Stomach (tissue), 9 donors: ENCODE data around the gene ARPIN. TPM values are rescaled to one million over a fixed set of nuclear protein-coding genes. Genes with fewer than 3 reads are reported as not detected.

Experiments
- DNase-seq, 2 donors: peaks; one replicate each; pipeline versions ENCODE4 v3.0.0 to v3.0.0-alpha.2; 2013 to 2019
- H3K27ac ChIP-seq, 5 donors: fragments of 200-600 bp in 4 of 5; sonication (generic) in 4 of 5; one replicate each; pipeline ENCODE4 v1.5.1; 2013 to 2019; ENCODE audit warnings: mild to moderate bottlenecking in 1 of 5, moderate library complexity in 1 of 5
- H3K27me3 ChIP-seq, 3 donors: fragments of 200-600 bp; sonication (generic); one replicate each; pipeline ENCODE4 v1.5.1; 2017 to 2019; ENCODE audit warnings: mixed run types in 1 of 3
- H3K36me3 ChIP-seq, 4 donors: fragments of 200-600 bp; sonication (generic); 1 replicate in 3 of 4; 2 replicates in 1 of 4; pipeline ENCODE4 v1.5.1; 2016 to 2019
- H3K4me1 ChIP-seq, 4 donors: fragments of 200-600 bp; sonication (generic); one replicate each; pipeline ENCODE4 v1.5.1; 2016 to 2019
- H3K4me3 ChIP-seq, 4 donors: fragments of 200-600 bp; sonication (generic) in 3 of 4; one replicate each; pipeline ENCODE4 v1.5.1; 2016 to 2019; ENCODE audit warnings: mild to moderate bottlenecking in 1 of 4
- H3K9me3 ChIP-seq, 4 donors: fragments of 200-600 bp; sonication (generic); one replicate each; pipeline ENCODE4 v1.5.1; 2016 to 2019
- CTCF ChIP-seq, 7 experiments: fragments of 450-650 bp in 4 of 7; fragments of 200-600 bp in 3 of 7; sonication (generic) in 3 of 7; IDR thresholded peaks; one replicate each; pipeline ENCODE4 v1.5.1; 2016 to 2019; ENCODE audit warnings: antibody characterized with exemption in 7 of 7, control low read depth in 2 of 7, mild to moderate bottlenecking in 1 of 7
- EP300 ChIP-seq: sonication (generic); formaldehyde crosslinking; IDR thresholded peaks from one replicate; pipeline ENCODE4 v1.6.1; 2017; ENCODE audit warnings: antibody characterized with exemption
- POLR2A ChIP-seq, 4 donors: fragments of 450-650 bp; IDR thresholded peaks; one replicate each; pipeline ENCODE4 v1.6.1; 2016; ENCODE audit warnings: antibody characterized with exemption in 4 of 4, control low read depth in 2 of 4, mild to moderate bottlenecking in 1 of 4, moderate library complexity in 1 of 4
- POLR2AphosphoS5 ChIP-seq, 3 donors: sonication (generic); formaldehyde crosslinking; IDR thresholded peaks; one replicate each; pipeline ENCODE4 v1.6.1; 2016; ENCODE audit warnings: antibody characterized with exemption in 3 of 3
- WGBS, 5 donors: extraction: QIAGEN DNeasy Blood & Tissue Kit in 3 of 5; methylation state at CpG; one replicate each; pipeline versions ENCODE4 v1.1.5 to v1.1.7; 2013 to 2018; 5-methylcytosine and 5-hydroxymethylcytosine counted together
- intact Hi-C: fragments of 100-400 bp; cut with DNase I; formaldehyde crosslinking; loops from one replicate; pipeline ENCODE4 v1.15.1; 2023; ENCODE audit warnings: low total_unique reads
- polyA plus RNA-seq, 3 donors: library from polyadenylated mRNA; stranded (reverse); fragments of 200-250 nt; gene quantifications; one replicate each; pipeline ENCODE4 v1.2.3, GENCODE V29; 2013
- total RNA-seq, 5 donors: library from RNA; depleted of rRNA; stranded (reverse); fragments of >200 nt; gene quantifications; one replicate each; pipeline versions ENCODE4 v1.1.0 to v1.2.3, GENCODE V29; 2014 to 2016
- donor health status: healthy with polysubstance abuse.
- donor health status: Bipolar disorder and iron deficiency.
- donor health status: healthy.

The ARPIN gene
- total and polyA plus RNA-seq, 8 donors, result 1.2 to 24.8 (median 12.7) TPM

DNA sequence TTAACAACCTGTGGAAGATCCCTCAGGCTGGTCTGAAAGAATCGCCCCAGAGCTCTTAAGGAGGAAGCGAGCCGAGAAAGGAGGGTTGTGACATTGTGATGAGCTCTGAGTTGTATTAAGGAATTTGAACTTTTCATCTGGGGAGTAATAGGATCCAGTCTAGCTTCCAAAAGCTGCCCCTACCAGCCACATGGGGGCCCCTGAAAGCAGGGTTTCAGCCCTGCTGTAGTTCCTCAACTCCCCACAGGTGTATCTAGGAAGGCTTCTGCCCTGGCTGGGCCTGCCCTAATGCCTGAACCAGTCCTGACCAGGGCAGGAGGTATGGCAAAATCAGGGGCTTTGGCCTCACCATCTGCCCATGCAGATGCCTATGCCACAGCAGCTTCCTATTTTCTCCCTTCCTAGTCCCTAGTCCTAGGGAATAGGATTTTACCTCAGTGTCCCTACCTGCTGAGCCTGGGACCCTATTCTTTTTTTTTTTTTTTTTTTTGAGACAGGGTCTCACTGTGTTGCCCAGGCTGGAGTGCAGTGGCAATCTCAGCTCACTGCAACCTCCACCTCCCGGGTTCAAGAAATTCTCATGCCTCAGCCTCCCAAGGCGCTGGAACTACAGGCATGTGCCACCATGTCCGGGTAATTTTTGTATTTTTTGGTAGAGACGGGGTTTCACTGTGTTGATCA is 14.0 kb downstream of the ARPIN start:
- Histone ChIP-seq H3K27me3 (no peaks in the 10 kb centered on the region), H3K4me3 (no peak overlapping the region), H3K4me1 (peaks cover 0 to 9% (median 2%) of the 10 kb centered on the region in 4 donors), H3K36me3 (peaks cover 7 to 43% (median 37%) of the 10 kb centered on the region in 4 donors), H3K27ac (no peak overlapping the region), H3K9me3 (no peaks in the 10 kb centered on the region)
- DNase-seq, result peak; percentile 54 to 80
- intact Hi-C loops, result no loop called here
- WGBS, 5 donors, result 77 to 91% (median 84%) methylated on average over 6 to 7 of the region's 7 CpGs
- TF ChIP-seq POLR2A (IDR thresholded peaks at IDR 0.05), result no peak
- peak in 5 of 7 experiments; percentile 41 to 70 (median 56) for TF ChIP-seq CTCF (IDR thresholded peaks at IDR 0.05)
- peak in 1 of 3 donors; percentile 17 for TF ChIP-seq POLR2AphosphoS5 (IDR thresholded peaks at IDR 0.05)
- TF ChIP-seq EP300, result no peak

- peaks cover under 1 to 11% (median 4%) of the 10 kb centered on the region in 4 donors for H3K4me1 ChIP-seq
- H3K9me3 ChIP-seq, result no peaks in the 10 kb centered on the region
- WGBS, 5 donors, result 63 to 88% (median 82%) methylated on average over 2 of the region's 2 CpGs
- no peak overlapping the region for H3K27ac ChIP-seq
- TF ChIP-seq CTCF (IDR thresholded peaks at IDR 0.05) (no peak), POLR2A (IDR thresholded peaks at IDR 0.05) (no peak), POLR2AphosphoS5 (IDR thresholded peaks at IDR 0.05) (no peak), EP300 (no peak)
- peaks cover under 1 to 37% (median 31%) of the 10 kb centered on the region in 4 donors for H3K36me3 ChIP-seq
- H3K27me3 ChIP-seq, result no peaks in the 10 kb centered on the region
- DNase-seq, result no peak
- no peak overlapping the region for H3K4me3 ChIP-seq
- intact Hi-C loops, result no loop called here
These were observed 14.6 kb downstream of the ARPIN start for GRCh38 chr15:89898146-89898545.

DNA sequence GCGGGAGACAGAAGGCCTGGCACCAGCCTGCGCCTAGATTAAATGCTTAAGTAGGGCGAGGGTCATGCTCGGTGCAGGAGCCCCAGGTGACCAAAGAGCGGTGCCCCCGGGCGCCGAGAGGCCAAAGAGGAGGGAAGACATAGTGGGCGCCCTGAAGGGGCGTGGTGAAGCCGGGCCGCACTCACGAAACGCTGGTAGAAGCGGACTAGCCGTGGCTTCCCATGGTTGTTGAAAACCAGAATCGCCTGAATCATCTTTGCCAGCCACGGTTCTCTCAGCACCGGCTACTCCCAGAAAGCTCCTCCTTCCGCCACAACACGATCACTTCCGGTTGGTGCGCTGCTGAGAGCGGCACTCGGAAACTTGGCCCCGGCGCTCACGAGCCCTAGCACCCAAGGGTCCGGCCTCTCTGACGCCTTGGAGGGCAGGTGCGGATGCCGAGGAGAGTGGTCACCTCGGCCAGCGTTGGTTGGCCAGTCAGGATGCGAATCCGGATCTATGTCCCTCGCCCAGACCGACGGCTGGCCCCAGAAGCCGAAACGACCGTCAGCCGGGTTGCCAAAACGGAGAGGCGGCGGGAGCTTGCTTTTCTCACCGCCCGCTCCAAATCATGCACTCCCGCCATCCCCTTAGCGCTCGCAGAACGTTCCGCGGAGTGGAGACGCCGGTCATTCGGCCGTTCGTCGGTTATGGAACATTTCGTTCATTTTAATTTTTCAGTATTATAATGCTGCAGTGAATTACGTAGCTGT is 18.9 kb downstream of the ARPIN start, which contains the start of gene AP3S2:
TSS of gene AP3S2 (minus strand) at position 299 of the 752 bp plus-strand sequence. CDS start at position 254, 45 bp downstream.
- Histone ChIP-seq H3K4me1 (peaks cover 7 to 38% (median 26%) of the 10 kb centered on the region in 4 donors), H3K36me3 (peaks cover 2 to 3% (median 2%) of the 10 kb centered on the region in 4 donors), H3K9me3 (no peaks in the 10 kb centered on the region), H3K27me3 (no peaks in the 10 kb centered on the region), H3K4me3 (peak within 1 kb of the TSS; percentile 84 to 91 (median 88)), H3K27ac (peak within 1 kb of the TSS; percentile 93 to 96 (median 94))
- 0 to 1% (median 0%) methylated on average over 40 to 62 of the region's 62 CpGs for WGBS, 5 donors
- peak; percentile 95 to 97 for DNase-seq
- intact Hi-C loops, result no loop called here
- TF ChIP-seq POLR2A (IDR thresholded peaks at IDR 0.05) (peak in 2 of 4 donors; percentile 50 to 61), CTCF (IDR thresholded peaks at IDR 0.05) (peak in 1 of 7 experiments; percentile 19), EP300 (no peak), POLR2AphosphoS5 (IDR thresholded peaks at IDR 0.05) (peak; percentile 81 to 97 (median 88))

- peak overlapping the region in 4 of 5 donors; percentile 93 to 96 (median 94) for H3K27ac ChIP-seq
- 13 to 16% (median 15%) methylated on average over 6 of the region's 6 CpGs for whole genome bisulfite sequencing, 5 donors
- no peaks in the 10 kb centered on the region for H3K9me3 ChIP-seq
- H3K27me3 ChIP-seq, result no peaks in the 10 kb centered on the region
- intact Hi-C loops, result no loop called here
- peak overlapping the region; percentile 84 to 91 (median 88) for H3K4me3 ChIP-seq
- no peak for DNase-seq
- TF ChIP-seq CTCF (IDR thresholded peaks at IDR 0.05) (no peak), POLR2A (IDR thresholded peaks at IDR 0.05) (no peak), POLR2AphosphoS5 (IDR thresholded peaks at IDR 0.05) (no peak), EP300 (no peak)
- H3K36me3 ChIP-seq, result peaks cover 7 to 11% (median 11%) of the 10 kb centered on the region in 4 donors
- H3K4me1 ChIP-seq, result peaks cover 7 to 41% (median 26%) of the 10 kb centered on the region in 4 donors
These were observed 19.7 kb downstream of the ARPIN start for GRCh38 chr15:89893027-89893426.
